Measurements from ENCODE around the gene SHOC2.

Gene SHOC2

DNA sequence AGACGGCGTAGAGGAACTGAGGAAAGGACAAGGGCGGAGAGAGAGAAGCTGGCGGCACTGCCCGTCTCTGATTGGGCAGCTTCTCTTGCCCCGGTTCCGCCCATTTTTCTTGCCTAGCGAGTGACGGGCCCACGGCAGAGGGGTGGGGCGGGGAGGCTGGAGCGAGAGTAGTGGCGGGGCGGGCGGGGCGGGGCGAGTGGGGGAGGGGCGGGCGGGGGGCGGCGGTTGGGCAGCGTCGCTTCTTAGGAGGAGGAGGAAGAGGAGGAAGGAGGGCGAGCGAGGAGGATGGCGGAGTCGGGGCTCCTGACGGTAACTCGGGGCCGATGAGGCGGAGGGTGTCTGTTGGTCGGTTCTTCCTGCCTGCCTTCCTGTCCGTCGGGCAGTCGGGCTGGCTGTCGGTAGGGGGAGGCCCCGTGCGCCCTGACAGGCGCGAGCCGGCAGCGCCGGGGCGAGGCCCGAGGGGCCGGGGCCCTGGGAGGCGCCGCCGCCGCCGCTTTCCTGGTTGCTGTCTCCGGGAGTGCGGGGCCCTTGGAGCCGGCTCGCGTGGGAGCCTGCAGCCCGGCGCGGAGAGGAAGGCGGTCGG lies at the start of gene SHOC2:
Gene SHOC2, plus strand, starts transcription at position 256 of the 583 bp plus-strand sequence. CDS start 44,755 bp downstream, outside the sequence.
- peak in 1 of 2 donors; percentile 91 for DNase-seq (ENCODE audit: low read depth in 2 of 2)

DNA sequence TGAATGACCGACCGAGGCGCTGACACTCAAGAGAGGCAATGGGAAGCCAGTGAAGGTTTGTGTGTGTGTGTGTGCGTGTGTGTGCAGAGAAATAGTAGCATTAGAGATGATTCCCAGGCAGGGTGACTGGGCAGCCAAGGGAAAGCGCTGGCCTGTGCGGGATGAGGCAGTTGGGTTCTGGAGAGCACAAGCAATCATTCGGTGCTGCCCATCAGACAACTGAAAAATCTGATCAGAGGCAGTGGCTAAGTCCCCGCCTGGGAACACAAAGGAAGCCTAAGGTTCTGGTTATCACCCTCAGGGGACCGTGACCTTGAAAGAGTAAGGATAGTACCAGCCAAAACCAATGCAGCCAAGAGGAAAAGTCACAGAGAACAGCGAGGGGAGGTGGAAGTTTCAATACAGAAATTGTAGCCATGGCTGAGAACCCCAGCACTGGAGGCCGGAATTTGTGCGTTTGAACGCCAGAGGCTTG lies 48.5 kb upstream of the SHOC2 start:
- DNase-seq (ENCODE audit: low read depth in 2 of 2): no peak

DNA sequence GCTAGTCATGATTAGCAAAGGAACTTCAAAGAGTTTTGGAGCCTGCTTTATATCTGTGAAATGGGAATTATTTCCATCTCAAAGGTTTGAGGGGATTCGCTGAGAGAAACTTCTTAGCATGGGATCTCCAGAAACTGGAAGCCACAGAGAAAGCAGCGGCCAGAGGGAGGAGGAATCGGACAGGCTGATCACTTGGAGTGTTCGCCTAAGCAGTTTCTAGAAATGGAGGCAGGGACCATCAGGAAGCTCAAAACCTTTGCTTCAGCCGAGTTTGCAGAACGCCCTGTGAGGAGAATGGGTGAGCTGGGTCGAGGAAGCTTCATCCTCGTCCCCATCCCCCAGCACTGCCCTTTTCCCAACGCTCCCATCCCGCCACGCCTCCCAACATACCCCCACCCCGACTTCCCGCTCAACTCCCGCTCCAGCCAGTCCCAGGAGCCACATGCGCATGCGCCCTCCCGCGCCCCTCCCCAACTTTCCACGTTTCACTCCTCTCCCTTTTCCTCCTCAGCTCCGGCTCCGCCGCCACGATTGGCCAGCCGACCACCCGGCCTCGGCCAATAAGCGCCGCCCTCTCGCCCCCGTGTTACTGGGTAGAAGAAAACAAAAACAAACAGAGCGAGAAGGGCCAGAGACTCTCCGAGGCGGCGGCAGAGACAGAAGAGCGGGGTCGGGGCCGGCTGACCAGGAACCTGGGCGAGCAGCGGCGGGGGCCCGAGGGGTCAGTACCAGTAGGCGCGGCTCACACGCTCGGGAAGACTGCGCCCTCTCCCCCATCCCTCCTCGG lies 47.9 kb upstream of the SHOC2 start, which contains the start of gene PDCD4:
Gene PDCD4, plus strand, starts transcription at position 631 of the 787 bp plus-strand sequence. CDS start 4,100 bp downstream, outside the sequence.
- DNase-seq (ENCODE audit: low read depth in 2 of 2): peak; percentile 84 to 89

DNA sequence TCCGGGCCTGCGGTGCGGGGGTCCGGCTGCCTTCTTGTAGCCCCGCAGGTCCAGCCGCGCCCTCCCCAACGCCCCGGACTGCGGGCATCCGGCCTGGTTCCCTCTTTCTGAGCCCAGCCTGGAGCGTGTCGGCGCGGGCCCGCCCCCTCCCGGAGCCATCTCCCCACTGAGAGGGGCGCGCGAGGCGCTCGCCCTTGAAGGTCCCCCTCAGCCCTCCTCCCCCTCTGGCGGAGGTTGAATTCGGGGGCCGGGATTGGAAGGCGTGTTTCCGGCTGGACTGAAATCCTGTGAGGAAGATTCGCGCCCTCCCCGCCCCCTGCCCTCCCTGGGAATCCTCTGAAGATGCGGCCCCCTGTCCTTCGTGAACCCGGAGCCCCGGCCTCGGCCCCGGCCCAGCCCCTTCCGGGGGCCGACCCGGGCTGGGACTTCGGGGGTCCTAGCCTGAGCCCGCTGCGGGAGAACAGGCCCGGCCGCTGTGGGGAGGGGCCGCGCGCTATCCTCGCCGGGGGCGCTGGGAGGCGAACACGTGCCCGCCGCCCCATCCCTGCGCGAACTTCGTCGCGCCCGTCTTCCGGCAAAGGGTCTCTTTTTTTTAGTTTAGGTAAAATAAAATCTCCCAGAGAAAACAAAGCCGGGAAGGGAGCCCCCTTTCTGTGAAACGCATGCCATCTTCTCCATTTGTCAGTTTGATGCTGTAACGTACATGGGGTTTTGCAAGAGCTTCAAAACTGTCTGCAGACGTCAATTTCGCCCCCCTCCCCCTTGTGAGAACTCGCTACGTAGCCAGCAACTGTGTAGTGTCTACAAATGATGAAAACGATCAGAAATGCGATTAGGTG lies 47.0 kb upstream of the SHOC2 start:
- DNase-seq (ENCODE audit: low read depth in 2 of 2): peak; percentile 51 to 52

DNA sequence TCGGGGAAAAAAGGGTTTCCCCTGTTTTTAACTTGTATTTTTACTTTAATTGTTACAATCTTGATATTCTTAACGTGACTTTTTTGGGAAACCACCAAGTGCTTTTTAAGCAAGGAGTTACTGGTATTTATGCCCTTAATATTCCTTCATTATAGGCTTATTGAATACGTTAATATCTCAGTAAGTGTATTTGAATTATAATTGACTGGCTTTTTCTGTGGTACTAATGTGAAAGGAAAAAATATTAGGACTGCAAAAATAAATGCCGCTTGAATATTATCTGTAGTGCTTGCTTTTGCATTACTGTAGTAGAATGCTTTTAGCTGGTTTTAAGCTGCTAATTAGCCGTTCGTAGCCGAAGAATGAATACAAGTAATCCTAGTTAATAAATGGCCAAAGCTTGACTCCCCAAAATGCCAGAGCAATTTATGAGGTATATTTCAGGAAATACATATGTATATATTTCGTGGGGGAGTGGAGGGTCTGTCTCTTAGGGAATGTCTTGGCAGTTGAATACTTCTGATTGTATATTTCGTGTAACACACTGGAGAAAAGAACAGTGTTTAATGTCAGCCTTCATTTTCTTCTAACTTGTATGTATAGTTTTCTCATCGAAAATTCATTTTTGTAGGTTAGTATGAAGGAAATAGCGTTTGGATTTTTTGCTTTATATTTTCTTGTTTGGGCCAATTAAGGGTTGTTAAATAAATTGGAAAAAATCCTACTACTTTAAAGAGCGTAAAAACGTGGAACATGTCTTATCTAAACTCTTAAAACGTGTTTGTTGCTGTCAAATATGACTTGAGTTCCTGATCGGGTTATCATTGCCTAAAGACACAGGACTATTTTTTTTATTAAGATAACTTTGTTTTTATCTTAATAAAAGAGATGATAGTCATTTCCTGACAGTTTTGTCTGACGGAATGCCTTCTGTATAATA lies 46.1 kb upstream of the SHOC2 start:
- no peak for DNase-seq (ENCODE audit: low read depth in 2 of 2)

DNA sequence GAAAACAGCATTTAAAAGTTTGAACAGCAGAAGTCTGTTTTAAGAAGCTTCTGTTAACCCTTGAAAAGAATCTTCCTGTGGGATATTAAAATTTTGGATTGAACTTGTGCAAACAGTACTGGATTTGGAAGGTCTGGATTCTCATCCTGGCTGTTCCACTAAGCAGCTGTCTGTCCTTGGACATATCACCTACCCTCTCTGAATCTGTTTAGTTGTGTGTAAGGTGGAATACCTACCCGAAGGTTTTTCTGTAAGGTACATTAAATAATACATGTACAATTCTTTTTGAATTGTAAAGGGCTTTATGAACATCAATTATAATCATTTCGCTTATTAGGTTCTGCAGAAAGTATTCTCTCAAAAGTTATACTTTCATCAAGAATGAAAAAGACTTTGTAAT lies 45.5 kb upstream of the SHOC2 start:
- DNase-seq (ENCODE audit: low read depth in 2 of 2): no peak

DNA sequence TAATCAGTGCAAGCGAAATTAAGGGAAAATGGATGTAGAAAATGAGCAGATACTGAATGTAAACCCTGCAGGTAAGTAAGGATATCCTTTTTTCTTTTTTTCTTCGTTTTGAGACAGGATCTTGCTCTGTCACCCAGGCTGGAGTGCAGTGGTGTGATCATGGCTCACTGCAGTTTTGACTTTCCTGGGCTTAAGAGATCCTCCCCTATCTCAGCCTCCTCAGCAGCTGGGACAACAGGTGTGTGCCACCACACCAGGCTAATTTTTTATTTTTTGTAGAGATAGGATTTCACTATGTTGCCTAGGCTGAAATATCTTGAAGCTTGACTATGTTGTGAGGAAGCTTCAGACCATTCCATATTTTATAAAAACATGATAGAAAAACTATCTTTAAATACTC lies 43.4 kb upstream of the SHOC2 start:
- DNase-seq (ENCODE audit: low read depth in 2 of 2): no peak

DNA sequence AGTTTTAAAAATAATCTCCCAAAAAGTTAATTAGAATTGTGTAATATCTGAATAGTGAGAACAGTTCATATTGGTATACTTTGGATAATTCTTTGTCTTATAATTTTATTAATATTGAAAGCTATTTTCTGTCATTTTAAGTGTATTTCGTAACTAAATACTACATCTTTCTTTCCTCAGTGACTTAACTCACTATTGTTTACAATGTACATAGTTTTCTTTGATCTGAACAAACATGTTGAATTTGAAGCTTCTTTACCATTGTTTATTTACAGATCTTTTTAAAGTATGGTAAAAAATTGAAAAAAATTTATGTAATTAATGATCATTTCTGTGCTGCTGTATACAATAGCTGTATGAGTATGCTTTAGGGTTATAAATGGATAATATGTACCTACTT lies 42.6 kb upstream of the SHOC2 start:
- no peak for DNase-seq (ENCODE audit: low read depth in 2 of 2)

DNA sequence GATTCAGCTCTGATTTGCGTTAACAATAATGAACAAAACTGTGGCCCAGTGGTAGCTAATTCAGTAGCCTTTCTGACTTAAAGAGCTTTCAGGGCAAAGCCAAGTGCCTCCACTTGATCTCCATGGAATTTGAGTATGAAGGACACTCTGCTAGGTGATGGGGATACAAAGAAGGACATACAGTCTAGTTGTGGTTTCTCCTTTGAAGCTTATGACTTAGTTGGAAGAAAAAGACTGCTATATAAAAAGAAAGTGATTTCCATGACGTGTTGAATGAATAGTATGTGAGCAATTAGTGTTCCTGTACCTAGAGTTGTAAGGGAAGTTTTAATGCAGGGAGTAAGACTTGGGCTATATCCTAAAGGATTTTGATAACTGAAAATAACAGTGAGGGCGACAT lies 39.4 kb upstream of the SHOC2 start:
- DNase-seq (ENCODE audit: low read depth in 2 of 2): no peak

DNA sequence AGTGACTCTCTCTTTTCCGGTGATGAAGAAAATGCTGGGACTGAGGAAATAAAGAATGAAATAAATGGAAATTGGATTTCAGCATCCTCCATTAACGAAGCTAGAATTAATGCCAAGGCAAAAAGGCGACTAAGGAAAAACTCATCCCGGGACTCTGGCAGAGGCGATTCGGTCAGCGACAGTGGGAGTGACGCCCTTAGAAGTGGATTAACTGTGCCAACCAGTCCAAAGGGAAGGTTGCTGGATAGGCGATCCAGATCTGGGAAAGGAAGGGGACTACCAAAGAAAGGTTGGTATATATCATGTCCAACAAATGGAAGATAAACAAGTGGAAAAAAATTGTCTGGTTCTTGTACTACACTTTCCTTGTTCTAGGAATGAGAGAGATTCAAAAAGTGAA lies 38.2 kb upstream of the SHOC2 start:
- DNase-seq (ENCODE audit: low read depth in 2 of 2): no peak

DNA sequence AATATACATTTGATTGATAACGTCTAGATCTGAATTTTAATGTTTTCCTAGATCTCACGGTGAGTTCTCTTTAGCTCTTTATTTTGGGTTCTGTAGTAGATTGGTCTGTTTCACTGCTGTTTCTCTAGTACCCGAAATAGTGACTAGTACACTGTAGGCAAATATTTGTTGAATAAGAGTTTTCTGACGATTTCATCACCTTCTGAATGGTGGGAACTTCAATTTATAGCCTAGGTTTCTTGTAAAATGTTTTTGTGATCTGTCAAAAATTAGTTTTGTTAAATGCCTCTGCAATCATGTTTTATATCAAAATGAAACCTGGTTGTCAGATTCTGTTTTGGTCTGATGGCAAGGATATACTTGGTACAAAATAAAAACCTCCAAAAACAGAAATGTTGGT lies 37.5 kb upstream of the SHOC2 start:
- DNase-seq (ENCODE audit: low read depth in 2 of 2): no peak

DNA sequence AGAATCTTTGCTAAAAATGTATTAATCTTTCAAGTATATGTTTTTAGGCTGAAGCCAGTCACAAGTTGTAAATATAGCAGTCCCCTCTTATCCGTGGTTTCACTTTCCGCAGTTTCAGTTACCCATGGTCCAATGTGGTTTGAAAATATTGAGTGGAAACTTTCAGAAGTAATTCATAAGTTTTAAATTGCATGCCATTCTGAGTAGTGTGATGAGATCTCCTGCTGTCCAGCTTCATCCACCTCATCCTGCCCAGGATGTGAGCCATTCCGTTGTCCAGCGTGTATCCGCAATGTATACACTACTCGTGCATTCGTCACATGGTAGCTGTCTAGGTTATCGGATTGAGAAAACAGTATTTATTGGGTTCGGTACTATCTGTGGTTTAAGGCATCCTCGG lies 35.5 kb upstream of the SHOC2 start:
- DNase-seq (ENCODE audit: low read depth in 2 of 2): no peak

DNA sequence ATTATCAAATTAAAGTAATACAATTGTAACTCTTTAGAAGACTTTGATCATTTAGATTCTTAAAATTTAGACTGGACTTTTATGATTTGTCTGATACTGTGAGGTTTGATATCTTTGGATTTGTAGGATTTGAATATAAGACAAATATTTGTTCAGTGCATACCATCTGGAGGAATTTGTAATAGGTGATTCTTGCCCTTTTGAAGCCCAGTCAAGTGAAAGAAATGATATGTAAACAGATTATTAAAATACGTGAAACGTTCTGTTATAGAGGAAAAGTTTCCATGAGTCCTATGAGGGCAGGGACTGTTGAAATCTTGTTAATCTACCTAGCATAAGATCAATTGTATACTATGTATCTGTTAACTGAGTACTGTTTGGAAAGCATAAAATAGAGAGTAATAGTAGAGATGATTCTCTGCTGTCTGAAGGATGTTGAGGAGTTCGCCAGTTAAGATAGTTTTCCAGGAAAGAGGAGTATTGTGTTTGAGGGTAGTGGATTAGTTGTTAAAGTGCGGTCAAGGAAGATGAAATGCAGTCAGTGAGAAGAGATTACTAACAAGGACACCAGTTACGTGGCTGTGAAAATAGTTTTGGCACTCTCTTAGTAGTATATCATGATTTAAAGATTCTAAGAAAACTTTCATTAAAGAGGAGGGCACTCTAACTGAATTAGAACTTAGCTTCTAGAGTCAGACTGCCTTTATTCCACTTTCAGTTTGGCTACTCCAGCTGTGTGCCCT lies 33.3 kb upstream of the SHOC2 start:
- DNase-seq (ENCODE audit: low read depth in 2 of 2): no peak

DNA sequence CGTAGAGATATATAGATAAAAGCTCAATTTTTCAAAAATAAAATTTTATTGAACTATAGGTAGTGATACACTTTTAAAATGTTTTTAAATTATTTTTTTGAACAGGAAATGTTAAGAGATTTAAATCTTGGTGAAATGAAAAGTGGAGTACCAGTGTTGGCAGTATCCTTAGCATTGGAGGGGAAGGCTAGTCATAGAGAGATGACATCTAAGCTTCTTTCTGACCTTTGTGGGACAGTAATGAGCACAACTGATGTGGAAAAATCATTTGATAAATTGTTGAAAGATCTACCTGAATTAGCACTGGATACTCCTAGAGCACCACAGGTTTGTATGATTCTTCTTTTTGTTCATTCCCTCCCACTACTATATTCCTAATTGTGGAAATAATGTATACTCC lies 31.8 kb upstream of the SHOC2 start:
- no peak for DNase-seq (ENCODE audit: low read depth in 2 of 2)

DNA sequence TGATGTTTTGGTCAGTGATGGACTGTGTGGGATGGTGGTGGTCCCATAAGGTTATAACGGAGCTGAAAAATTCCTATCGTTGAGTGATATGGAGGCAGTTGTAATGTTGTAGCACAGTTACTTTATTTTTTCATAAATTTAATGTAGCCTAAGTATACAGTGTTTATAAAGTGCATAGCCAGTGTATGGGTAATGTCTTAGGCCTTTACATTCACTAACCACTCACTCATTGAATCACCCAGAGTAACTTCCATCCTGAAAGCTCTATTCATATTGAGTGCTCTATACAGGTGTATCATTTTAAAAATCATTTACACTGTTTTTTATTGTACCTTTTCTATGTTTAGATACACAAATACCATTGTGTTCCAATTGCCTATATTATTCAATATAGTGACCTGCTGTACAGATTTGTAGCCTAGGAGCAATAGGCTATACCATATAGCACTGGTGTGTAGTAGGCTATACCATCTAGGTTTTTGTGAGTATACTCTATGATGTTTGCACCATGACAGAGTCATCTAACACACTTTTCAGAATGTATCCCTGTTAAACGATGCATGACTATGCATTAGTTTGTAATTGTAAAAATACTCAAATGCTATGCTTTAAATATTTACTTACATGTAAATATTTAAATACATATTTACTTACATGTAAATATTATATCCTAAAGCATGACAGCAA lies 26.7 kb upstream of the SHOC2 start:
- no peak for DNase-seq (ENCODE audit: low read depth in 2 of 2)

DNA sequence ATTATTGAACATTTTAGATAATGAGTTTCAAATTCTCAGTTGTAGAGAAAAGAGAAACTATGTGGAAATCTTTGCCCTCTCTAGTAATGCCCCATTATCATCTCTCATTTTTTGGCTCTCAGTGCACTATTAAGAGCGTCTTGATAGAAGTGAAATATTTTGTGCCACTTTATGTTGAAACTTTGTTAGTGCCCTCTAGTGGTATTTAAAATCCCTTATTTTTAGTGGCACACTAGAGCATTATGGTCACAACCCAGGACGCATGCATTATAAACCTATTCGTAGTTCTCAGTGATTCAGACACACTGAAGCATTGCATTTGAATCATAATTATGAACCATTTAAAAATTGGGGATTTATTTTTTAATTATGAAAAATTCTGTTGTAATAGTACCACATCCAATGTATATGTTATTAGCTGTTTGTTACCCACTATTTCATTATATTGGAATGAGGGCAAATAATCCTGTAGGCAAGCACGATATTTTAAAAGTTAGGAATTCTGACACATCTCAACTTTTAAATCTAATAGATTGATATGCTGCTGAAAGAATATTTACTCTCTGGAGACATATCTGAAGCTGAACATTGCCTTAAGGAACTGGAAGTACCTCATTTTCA lies 25.7 kb upstream of the SHOC2 start:
- no peak for DNase-seq (ENCODE audit: low read depth in 2 of 2)

DNA sequence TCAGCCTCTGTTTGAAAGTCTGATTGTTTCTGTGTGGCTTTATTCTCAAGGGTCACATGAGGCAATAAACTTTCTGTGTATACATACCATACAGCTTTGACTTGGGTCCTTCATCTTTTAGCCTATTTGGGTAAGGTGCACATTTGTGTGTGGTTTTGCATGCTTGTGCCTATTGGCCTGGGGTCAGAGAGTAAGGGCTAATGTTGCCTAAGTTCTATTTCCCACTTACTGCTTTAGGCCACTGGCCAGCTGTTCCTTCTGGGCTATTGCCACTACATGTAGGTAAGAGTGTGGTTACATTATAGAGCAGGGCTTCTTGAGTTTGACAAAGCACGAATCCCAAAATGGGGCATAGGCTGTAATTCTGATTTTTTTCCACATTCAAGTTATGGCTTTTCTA lies 22.2 kb upstream of the SHOC2 start:
- DNase-seq (ENCODE audit: low read depth in 2 of 2): no peak

DNA sequence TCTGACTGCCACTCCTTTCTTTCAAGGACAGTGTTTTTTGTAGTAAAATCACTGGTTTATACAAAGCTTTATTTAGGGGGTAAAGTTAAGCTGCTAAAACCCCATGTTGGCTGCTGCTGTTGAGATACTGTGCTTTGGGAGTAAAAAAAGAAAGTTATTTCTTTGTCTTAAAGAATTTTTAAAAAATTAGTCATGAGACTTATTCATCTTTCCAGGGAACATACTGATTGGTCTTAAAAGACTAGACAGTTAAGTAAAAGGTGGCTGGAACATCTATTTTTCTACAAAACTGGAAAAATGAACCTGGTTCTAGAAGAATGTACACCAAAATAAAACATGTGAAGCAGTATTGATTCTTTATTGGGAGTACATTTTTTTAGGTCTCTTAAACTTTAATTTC lies 21.0 kb upstream of the SHOC2 start:
- DNase-seq (ENCODE audit: low read depth in 2 of 2): no peak

DNA sequence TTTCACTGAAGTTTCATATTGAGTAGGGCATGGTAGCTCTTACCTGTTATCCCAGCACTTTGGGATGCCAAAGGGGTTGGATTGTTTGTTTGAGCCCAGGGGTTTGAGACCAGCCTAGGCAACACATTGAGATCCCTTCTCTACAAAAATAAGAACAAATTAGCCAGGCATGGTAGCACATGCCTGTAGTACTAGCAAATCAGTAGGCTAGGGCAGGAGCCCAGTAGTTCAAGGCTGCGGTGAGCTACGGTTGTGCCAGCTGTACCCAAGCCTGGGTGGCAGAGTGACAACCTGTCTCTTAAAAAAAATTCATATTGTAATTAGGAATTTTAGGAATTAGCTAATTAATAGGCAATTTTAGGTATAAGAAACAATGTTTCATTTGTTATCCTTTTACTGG lies 18.4 kb upstream of the SHOC2 start:
- DNase-seq (ENCODE audit: low read depth in 2 of 2): no peak
